ENCODE measurements around the gene RBP2.
"Not testable (repeated sequence)": the region's sequence is repeated elsewhere in the genome, so short reads cannot be mapped to it uniquely, and the experiment has no call there.

Gene RBP2

DNA sequence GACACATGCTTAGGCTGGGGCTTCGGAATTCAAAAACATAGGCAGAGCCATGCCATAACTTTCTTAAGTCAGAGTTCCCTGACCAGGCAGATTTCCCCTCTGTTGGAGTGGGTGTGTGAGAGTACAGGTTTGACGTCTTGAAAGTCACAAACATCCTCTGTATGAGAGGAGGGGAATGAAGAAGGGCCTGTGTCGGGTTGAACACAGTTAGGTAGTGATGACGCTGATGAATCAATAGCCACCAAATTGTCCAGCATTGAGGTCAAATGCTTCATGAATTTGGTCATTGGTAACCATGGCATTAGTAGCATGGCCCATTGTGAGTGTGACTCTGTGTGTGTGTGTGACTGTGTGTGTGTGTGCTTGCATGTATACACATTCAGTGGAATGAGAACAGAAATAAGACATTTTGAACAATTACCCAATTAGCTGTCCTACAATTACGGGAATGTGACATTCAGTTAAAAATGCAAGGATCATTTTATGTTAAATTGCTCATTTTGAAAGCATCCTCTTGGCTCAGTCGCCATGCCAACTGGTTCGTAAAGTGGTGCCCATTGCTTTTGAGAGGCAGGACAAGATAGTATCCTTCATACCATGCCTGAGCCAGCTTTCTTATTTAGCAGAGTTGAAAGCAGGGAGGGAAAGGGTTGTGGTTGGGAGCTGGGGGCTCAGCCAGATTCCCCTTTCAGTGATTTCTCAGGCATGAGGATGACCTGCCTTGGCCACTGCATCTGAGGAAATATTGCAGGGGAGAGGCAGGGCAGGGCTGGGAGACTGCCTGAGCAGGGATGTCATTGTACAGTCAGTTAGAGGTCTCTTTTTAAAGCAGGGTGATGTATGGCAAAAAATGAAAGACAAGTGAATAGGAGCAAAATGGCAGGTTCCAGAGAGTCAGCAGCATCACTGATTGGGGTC, 35.4 kb downstream of the RBP2 start:
- no peak for DNase-seq

DNA sequence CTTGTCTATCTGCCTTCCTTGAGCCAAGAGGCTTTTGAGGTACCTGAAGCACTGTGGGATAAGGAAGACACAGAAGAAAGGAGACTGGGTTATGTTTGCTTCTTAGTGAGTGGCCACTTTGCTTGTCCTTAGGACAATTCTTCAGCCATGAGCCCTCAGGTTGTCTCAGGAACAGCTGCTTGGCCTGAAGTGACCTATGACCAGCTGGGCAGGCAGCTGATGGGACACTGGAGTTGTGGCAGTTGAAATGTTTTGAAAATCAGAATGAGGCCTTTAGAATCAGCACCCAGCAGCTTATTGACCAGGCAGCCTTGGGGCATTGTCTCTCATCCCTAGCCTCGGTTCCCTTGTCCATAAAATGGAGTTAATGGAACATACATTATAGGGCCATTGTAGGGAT, 37.0 kb downstream of the RBP2 start:
- no peak for DNase-seq

- DNase-seq, result peak; percentile 74
These were observed 41.5 kb downstream of the RBP2 start for GRCh38 chr3:139434764-139435307.

GRCh38 chr3:139434228-139434627, 42.1 kb downstream of the RBP2 start:
- no peak for DNase-seq

GRCh38 chr3:139433089-139433488, 43.2 kb downstream of the RBP2 start:
- no peak for DNase-seq

DNA sequence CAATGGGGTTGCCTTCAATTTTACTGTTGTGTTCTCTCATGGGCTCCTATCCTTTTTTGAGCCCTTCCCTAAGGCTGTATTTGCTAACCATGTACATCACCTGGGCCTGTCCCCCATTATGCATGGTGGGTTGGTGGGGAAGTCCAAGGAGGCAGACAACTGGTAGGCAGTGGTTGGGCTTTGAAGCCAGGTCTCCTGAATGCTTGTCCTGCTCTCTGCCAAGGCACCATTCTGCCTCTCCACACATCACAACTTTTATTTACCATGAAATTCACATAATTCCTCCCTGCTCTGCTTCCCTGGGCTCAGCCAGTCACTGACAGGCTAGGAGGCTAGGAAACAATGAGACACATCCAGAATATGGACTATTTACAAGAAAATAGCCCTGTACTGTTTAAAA, 45.8 kb downstream of the RBP2 start:
- no peak for DNase-seq

DNA sequence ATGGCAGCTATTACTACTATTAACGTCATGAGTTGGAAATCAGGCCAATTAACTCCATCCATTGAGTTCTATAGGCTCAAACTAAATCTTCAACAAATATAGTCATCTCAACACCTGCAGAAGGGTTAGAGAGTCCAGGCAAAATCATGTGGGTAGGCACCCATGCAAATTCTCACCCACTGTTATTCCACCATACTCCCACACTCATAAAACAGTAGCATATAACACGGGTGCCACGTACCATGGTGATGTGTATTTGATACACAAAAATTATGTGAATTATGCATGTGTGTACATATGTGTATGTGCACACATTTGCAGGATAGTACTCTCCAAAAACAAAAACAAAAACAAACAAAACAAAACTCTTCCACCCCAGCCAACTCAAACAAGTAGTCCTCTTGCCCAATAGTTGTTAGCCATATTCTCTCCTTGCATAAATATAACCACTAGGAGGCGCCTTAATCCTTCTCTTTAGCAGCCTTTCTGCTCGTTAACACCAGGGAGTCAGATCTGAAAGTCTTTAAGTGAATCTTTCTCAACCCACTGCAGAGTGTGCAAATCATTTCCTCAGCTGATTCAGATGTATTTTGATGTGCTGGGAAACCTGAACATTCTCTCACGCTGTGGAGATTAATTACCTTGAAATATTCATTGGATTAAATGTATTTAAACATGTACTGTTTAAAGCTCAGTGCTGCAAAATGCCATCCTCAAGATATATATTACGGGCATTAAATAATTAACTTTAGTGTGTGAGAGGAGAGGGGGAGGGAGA, 48.8 kb downstream of the RBP2 start:
- DNase-seq, result peak; percentile 87

DNA sequence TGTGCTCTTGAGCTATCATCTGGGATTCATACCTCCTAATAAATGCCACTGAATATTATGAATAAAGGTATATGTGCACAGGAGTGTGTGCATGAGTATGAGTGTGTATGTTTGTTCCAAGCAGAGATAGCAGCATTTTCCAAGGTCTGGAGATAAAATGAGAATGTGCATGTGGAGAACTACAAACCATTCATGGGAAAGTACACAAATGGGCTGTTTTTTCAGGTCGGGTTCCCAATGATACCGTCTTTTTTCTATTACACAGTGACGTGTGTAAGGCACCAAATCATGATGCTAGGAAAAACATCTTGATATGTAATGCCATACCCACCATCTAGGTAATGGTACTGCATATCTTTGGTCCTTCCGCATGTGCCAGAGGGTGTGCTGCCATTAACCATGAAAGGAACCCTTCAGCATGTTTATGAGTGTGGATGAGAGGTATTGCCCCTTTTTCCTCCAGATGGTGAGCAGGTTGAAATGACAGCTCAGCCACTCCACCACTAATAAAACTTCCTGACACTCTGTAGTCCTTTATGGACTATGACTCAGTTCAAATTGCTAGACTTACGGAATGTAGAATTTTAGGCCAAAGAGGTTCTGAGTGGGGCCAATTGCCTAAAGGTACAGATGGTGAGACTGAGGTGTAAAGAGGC, 50.4 kb downstream of the RBP2 start:
- DNase-seq, result no peak

DNA sequence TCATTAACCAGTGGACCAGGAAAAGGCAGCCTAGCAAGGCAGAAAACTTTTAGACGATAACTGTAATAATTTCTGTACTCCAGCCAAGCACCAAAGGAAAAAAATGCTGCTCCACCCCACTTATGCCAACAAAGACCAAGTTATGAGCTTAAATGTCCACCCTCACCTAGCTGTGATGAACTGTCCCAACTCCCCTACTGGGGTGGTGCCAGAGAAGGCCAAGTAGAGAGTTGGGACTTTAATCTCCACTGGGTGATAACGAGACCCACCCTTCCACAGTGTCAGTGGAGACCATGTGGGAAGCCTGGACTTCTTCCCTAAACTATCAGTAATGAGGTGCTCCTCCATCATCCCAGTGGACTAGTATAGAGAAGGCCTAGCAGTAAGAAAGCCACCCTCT, 53.1 kb downstream of the RBP2 start:
- no peak for DNase-seq

- DNase-seq, result no peak
These were observed 54.9 kb downstream of the RBP2 start for GRCh38 chr3:139421460-139421859.

DNA sequence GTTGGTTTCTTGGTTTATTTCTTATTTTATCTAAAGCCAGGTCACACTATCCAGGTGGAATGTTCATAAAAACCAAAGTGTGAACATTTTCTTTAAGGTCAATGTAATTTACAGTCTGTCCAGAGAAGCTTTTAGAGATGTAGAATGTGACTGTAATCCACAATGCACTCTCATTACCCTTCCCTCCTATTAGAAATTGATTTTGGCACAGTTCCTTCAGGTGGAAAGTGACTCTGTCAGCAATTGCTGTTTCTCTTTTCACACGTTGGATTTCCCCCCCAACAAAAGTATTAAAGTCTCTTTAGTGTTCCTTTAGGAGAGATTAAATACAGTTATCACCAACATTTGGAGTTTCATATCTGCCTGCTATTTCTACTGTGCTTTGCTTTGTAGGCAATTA, 55.3 kb downstream of the RBP2 start:
- no peak for DNase-seq

DNA sequence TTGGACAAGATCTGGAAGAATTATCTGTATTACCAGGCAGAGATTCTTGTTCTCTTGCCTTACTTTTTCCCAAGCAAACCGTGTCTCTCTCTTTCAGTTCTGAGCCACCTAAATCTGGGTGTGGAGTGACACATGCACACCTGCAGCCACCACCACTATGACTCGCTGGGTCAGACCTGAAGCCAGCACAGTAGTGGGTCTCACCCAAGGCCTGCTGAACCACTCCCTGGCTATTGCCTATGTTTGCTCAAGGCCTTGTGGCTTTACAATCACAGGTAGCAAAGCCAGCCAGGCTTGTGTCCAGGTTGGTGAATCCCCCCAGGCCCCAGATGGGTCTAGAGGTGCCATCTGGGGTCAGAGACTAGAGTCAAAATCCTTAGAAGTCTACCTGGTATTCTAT, 58.2 kb downstream of the RBP2 start:
- no peak for DNase-seq

DNA sequence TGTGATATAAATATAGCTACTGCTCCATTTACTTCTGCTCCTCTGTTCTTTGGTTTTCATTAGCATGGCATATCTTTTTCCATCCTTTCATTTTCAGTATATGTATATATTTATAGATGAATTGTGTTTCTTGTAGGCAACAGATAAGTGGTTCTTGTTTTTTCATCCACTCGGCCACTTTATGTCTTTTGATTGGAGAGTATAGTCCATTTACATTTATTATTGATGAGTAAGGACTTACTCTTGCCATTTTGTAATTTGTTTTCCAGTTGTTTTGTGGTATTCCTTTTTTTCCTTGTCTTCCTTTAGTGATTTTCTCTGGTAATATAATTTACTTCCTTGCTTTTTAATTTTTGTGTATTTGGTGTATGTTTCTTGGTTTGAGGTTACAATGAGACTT, 60.0 kb downstream of the RBP2 start:
- no peak for DNase-seq

- DNase-seq, result no peak
These were observed 61.6 kb downstream of the RBP2 start for GRCh38 chr3:139414608-139415224.

DNA sequence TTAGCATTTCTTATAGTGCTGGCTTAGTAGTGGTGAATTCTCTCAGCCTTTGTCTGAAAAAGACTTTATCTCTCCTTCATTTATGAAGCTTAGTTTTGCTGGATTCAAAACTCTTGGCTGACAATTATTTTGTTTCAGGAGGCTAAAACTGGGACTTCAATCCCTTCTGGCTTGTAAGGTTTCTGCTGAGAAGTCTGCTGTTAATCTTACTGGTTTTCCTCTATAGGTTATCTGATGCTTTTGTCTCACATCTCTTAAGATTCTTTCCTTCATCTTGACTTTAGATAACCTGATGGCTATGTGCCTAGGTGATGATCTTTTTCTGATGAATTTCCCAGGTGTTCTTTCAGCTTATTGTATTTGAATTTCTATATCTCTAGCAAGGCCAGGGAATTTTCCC, 63.4 kb downstream of the RBP2 start:
- not testable (repeated sequence) for DNase-seq
